Measurements from ENCODE around the gene XXYLT1. TPM values are rescaled to one million over a fixed set of nuclear protein-coding genes. Genes with fewer than 3 reads are reported as not detected.

The XXYLT1 gene
- total RNA-seq, 1 donor from 2014 or later = 93.1 TPM

GRCh38 chr3:195172896-195173295 lies 98.1 kb downstream of the XXYLT1 start:
- no peak for DNase-seq (ENCODE audit: extremely low read depth, low read depth, low spot score)

DNA sequence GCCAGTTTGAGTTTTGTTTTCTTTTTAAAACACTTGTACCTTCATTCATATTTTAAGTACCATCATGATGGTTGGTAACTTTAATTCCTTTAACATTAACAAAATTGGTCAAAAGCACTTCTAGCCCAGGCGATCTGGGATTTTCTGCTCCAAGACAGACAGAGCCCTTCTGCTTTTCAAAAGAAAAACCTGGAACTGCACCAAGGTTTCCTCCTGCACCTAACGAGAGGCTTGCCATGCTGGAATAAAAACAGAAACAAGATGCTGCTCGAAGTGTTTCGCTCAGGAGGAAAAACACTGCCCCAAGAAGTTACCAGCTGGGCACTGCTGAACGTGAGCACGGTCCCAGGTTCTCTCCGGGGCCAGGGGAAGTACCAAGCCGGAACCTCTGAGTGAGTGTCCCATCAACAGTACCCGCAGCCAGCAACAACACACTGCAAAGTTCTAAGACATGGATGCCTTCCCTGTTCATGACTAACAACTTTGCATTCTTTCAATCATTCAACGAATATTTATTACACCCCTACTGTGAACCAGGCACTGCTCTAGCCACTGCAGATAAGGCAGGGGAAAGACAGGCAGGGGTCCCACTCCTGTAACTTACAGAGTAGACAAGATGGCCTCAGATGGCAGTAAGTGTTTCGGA lies 98.8 kb downstream of the XXYLT1 start:
- DNase-seq (ENCODE audit: extremely low read depth, low read depth, low spot score) = no peak

DNA sequence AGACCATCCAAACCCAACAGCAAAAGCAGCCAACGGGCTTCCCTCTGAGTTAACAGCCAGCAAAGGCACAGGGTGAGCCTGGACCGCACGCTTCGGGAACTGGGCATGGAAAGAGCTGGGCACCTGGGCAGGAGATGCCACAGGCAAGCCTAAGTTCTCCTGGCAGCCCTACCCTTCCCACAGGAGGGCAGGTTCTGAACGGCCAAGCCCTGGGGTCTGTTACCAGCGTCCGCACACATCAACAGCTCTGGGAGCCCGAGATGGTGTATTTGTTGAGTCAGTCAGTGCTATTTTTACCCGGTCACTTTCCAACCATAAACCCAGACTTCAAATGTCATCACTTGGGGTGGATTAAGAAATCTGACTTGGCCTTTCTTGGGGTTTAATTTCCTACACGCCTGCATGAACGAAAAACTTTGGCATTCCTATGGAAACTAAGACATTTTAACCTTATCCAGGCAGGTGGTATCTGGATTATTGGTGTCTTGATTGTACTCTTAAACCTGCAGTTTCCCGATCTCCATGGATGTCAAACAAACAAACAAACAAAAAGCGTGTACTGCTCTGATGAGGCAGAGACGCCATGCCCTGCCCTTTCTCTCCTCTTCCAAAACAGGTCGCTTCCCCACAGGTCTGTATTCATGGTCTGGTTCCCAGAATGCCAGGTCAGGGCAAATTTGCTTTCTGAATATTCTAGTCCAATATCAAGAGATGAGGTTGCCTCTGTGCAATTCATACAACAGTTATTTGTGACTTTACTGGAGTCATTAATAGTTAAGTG lies 99.7 kb downstream of the XXYLT1 start:
- no peak for DNase-seq (ENCODE audit: extremely low read depth, low read depth, low spot score)

DNA sequence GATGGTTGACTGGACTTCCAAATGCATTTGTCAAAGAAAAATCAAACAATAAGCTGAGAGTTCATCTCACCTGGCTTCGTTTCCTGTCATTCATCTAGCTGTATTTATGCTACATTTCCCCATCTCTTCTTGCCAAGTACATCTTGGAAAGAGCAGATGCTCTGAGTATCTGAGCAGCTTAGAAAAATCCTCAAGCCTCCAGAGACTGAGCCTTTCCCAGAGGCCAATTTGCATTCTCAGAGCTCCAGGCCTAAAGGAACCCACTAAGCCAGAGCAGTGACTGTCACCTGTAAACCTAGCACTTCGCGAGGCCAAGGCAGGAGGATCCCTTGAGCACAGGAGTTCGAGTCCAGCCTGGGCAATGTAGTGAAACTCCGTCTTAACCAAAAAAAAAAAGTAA lies 100.5 kb downstream of the XXYLT1 start:
- DNase-seq (ENCODE audit: extremely low read depth, low read depth, low spot score) = no peak

- no peak for DNase-seq (ENCODE audit: extremely low read depth, low read depth, low spot score)
Observed at GRCh38 chr3:195169011-195169649, 101.8 kb downstream of the XXYLT1 start.

DNA sequence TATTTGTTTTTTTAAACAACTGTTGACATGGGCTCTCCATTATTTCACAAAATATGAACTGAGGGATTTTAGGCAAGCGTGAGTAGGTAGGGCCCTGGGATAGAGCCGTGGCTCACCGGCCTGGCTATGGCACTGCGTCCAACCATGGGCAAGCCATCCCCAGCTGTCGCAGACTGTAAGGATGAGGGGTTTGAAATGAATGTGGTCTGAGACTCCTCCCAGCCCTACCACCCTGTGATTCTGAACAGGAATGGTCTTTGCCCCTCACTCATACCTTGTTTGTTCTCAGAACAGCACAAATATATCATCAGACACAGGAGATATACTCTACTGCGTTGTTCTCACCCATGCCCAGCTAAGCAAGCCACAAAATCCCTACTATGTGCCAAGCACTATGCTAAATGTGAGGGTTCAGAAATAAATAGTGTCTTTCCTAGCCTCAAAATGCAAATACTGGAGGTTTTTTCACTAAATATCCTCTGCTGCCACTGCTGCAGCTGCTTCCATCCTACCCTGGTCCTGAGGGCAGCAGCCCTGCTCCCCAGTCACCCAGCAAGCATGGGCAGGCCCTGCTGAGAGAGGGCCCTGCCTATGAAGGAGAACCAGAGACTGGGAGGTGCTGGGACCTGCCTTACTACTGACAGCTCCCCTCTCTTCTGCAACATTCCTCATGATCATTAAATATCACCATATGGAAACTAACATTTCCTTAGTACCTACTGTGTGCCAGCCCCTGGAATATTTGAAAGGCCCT lies 102.8 kb downstream of the XXYLT1 start:
- DNase-seq (ENCODE audit: extremely low read depth, low read depth, low spot score) = no peak

GRCh38 chr3:195165790-195166189 lies 105.2 kb downstream of the XXYLT1 start:
- no peak for DNase-seq (ENCODE audit: extremely low read depth, low read depth, low spot score)

GRCh38 chr3:195165265-195165609 lies 105.7 kb downstream of the XXYLT1 start:
- DNase-seq (ENCODE audit: extremely low read depth, low read depth, low spot score) = no peak

DNA sequence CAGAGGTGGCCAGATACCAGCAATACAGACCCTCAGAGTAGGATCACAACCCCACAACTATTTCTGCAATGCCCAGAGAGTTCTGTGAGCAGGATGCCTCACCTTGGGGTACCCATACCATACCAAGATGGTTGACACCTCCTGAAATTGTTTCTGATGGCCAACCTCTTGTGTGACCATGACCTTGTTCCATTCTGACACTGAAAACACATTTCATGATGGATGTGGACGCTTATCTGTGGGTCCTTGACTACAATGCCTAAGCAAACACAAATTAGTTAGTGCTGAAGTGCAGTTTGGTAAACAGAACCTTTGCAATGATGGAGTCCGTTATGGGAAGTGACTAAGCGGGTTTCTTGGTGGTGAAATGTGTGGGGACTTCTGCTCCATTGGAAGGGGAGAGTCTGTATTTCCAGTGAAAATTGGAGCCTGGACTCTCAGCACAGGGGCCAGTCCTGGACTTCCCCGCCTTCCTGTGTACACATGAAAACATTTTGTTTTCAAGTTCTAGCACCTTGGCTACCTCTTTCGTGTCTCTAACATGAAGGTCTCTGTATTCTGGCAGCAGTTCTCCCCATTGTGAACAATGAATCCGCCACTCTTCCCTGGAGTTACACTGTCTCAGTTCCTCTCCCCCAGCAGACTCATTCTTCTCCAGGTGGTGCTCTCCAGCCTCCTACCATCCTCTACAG lies 106.2 kb downstream of the XXYLT1 start:
- no peak for DNase-seq (ENCODE audit: extremely low read depth, low read depth, low spot score)

DNA sequence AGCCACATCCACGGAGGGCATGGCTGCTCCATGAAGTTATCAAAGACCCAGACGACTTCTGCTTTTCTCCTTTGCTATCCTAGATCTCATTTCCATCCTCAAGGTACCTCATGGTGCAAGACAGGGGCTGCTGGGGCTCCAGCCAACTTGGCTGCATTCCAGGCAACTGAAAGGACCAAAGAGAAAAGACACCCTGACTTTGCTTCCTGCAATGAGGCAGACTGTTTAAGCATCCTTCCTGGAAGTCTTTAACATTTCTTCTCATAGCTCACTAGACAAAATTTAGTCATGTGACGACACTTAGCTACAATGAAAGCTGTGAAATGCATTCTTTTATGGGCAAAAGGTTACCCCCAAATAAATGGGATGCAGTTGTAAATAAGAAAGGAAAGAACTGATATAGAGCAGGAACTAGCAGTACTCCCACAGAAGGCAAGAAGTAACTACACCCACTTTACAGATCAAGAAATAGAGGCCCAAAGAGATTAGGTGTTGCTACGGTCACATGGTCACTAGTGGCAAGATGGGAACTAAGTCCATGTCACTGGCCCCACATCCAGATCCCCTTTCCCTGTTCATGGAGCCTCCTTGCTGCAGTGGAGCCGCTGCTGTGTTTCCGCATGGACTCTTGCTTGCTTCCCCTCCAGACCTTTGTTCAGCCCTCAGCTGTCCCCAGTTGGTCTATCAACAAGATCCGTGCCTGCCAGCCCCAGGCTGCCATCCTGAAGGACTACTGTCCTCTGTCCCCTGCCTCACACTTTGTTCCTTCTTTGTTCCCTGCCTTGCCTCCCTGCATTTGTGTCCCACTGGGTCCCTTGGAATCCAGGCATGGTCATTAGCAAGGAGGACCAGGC lies 107.0 kb downstream of the XXYLT1 start:
- DNase-seq (ENCODE audit: extremely low read depth, low read depth, low spot score) = no peak

GRCh38 chr3:195162816-195163215 lies 108.1 kb downstream of the XXYLT1 start:
- DNase-seq (ENCODE audit: extremely low read depth, low read depth, low spot score) = no peak

- DNase-seq (ENCODE audit: extremely low read depth, low read depth, low spot score) = no peak
Observed at GRCh38 chr3:195162033-195162669, 108.8 kb downstream of the XXYLT1 start.

GRCh38 chr3:195160908-195161434 lies 110.0 kb downstream of the XXYLT1 start:
- DNase-seq (ENCODE audit: extremely low read depth, low read depth, low spot score) = no peak

- DNase-seq (ENCODE audit: extremely low read depth, low read depth, low spot score) = no peak
Observed at GRCh38 chr3:195160257-195160898, 110.6 kb downstream of the XXYLT1 start.

DNA sequence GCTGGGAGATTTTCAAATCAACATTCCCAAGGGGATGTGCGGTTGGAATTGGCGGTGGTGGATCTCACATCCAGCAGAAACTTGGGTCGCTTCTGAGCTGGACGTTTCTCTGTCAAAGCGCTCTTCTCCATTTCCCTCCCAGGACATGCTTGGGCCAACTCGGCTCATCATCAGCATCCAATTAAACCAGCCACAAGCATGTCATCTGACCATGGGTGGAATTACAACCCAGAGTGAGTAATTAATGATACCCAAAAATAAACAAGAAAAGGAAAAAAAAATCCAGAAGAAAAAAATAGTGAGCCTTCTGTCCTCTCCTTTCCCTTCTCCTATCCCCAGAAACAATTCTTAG lies 111.2 kb downstream of the XXYLT1 start:
- no peak for DNase-seq (ENCODE audit: extremely low read depth, low read depth, low spot score)

GRCh38 chr3:195159117-195159813 lies 111.7 kb downstream of the XXYLT1 start:
- no peak for DNase-seq (ENCODE audit: extremely low read depth, low read depth, low spot score)

DNA sequence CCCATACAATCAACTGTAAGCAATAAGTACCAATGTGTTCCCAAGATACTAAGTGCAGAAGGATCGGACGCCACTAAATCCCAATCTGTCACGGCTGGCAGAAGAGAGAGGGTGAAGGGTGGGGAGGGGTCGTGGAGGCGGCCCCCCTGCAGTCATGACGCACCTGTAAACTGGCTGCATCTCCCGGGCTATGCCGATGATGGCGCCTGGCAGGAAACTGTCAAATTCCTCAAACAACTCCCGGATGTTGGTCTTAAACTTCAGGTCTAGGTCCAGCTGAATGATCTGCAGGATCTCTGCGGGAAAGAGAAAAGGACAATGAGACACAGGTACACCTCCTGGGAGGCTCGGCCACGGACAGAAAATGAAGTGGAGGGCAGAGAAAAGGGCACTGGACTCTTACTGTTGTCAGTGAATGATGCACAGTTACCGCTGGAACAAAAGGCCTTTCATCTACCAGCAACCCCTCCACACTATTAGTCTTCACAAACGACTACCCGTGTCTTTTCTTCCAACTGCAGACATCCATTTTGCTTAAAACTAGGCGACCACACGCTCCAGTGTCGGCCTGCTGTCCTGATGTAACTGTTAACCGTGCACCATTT lies 114.6 kb downstream of the XXYLT1 start:
- no peak for DNase-seq (ENCODE audit: extremely low read depth, low read depth, low spot score)
